H4 (cell line): Measurements from ENCODE around the gene GOLGB1. TPM values are rescaled to one million over a fixed set of nuclear protein-coding genes. Genes with fewer than 3 reads are reported as not detected.

Source experiments
- DNase-seq: peaks from one replicate; pipeline ENCODE4 v3.0.0-alpha.2; 2015; ENCODE audit warnings: low spot score
- total RNA-seq: library from RNA; depleted of rRNA; stranded (reverse); fragments of >200 nt; shearing (Covaris generic); gene quantifications from 2 replicates; pipeline ENCODE4 v1.2.3, GENCODE V29; 2014; rRNA removed

The GOLGB1 gene
- total RNA-seq, 1 experiment from 2014 or later, result 20.0 TPM

GRCh38 chr3:121629601-121630000, 119.9 kb downstream of the GOLGB1 start:
- no peak for DNase-seq

- no peak for DNase-seq
These were observed 121.9 kb downstream of the GOLGB1 start for GRCh38 chr3:121627622-121628021.

GRCh38 chr3:121627211-121627610, 122.3 kb downstream of the GOLGB1 start:
- no peak for DNase-seq

- no peak for DNase-seq
These were observed 123.0 kb downstream of the GOLGB1 start for GRCh38 chr3:121626495-121626894.

- no peak for DNase-seq
These were observed 125.2 kb downstream of the GOLGB1 start for GRCh38 chr3:121624147-121624899.

- no peak for DNase-seq
These were observed 128.1 kb downstream of the GOLGB1 start for GRCh38 chr3:121621491-121621890.

GRCh38 chr3:121619691-121620090, 129.8 kb downstream of the GOLGB1 start:
- DNase-seq, result no peak

Other genes with a start within 250 kb of the GOLGB1 start
- 5.4 and 8.9 TPM in 2 replicates for gene POLQ, start 203.8 kb downstream of the GOLGB1 start, total RNA-seq
- gene ARGFX, start 181.8 kb downstream of the GOLGB1 start, total RNA-seq, result not detected in 2 replicates
- gene FBXO40, start 156.4 kb downstream of the GOLGB1 start, total RNA-seq, result not detected in 2 replicates
- gene HCLS1, start 88.8 kb downstream of the GOLGB1 start, total RNA-seq, result 0.08 TPM in 1 of 2 replicates, not detected in the other
- gene IQCB1, start 85.3 kb upstream of the GOLGB1 start, total RNA-seq, result 14.3 and 15.8 TPM in 2 replicates
- 3.4 and 4.3 TPM in 2 replicates for gene EAF2, start 85.5 kb upstream of the GOLGB1 start, total RNA-seq
- gene SLC15A2, start 144.7 kb upstream of the GOLGB1 start, total RNA-seq, result 0.02 and 0.12 TPM in 2 replicates